NCI-H2029 (cell line): ENCODE data around the gene THRA.

Experiments used
- DNase-seq: peaks from one replicate; lab custom pipeline; 2025; lab: John Stamatoyannopoulos, UW

Gene THRA

DNA sequence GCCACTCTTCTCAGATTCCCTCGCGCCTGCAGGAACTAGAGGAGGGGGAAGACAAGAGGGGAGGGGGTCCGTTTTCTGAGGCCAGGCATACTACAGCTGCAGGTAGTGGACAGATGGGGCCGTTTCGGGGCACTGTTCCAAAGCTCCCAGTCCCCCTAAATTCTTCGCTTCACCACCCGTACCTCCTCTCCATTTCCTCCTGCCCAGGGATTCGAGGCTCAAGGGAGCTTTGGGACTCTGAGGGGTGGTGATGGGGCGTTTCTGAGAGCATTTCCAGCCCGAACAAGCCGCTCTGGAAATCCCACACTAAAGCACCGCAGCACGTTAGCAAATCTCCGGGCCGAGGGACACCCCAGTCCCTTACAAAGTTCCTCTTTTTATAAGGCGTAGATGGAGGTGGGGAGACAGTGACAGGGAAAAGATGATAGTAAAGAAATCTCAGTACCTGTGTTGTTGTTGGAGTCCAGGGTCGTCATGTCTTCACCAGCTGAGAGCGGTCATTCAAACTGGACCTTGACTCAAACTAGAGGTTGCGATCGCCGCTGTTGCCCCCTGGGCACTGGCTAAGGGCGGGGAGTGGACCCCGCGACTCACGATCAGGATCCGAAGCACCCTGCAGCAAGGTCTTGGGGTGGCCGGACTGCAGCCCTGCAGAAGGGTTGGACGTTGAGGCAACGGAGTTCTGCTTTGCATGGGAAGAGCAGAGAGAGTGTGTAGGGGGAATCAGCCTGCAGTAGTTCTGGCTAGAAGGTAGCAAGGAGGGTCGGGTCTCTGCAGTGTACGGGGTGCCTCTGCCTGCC is 37.1 kb downstream of the THRA start:
- DNase-seq = no peak

GRCh38 chr17:40100419-40100668 is 37.6 kb downstream of the THRA start, which contains the start of gene NR1D1:
NR1D1 (minus strand) TSS chr17:40100589; CDS start chr17:40100094, 495 bp downstream.
- no peak for DNase-seq

- DNase-seq = peak; percentile 89
Observed at GRCh38 chr17:40100669-40101366, 38.1 kb downstream of the THRA start.

DNA sequence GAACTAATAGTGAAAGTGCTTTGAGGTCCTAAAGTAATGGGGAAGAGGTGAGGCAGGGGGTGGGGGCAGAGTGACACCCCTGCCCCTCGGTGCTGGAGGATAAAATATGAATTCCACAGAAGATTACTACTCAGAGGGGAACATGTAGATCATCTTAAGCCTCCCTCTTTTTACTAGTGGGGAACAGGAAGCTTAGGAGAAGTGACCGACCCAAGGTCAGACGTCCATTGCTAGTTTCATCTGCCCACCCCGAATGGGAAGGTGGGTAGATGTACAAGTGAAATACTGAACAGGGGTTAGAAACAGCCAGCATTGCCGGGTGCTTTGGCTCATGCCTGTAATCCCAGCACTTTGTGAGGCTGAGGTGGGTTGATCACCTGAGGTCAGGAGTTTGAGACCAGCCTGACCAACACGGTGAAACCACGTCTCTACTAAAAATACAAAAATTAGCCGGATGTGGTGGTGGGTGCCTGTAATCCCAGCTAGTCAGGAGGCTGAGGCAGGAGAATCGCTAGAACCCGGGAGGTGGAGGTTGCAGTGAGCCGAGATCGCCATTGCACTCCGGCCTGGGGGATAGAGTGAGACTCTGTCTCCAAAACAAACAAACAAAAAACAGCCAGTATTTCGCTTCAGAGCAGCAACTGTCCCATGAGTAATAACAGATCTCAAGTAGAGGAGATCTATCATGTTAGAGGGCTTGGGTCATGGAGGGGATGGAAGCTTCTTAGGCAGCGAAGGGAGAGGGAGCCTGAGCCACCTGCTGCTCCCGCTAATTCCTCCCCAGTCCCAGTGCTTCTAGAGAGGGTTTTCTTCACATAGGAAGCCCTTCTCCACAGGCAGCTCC is 38.8 kb downstream of the THRA start:
- no peak for DNase-seq

DNA sequence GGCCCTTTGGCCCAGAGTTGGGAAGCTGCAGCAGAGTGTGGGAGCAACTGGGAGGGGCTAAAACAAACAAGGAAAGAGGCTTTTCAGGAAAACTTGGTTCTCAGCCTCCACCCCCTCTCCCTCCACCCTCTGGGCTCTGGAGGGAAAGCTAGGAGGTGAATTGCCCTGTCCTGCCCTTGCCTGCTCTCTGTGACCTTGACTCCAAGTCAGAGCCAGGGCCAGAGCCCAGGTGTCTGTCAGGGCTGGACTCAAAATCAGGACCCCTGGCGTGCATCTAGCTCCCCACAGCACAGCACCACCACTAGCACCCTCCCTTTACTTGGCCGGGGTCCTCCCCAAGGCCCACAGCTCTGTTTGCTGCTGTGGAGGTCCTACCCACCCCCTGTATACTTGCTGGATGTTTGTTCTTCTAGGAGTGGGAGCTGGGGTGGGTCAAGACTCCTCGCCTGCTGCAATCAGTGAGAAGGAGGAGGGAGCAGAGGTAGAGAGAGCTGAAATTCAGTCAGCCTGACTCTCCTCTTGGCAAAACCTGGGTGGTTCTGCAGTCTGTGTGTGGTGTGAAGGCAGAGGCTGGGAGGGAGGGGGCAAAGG is 40.4 kb downstream of the THRA start:
- DNase-seq = no peak

GRCh38 chr17:40103688-40104087 is 40.9 kb downstream of the THRA start:
- DNase-seq = no peak

DNA sequence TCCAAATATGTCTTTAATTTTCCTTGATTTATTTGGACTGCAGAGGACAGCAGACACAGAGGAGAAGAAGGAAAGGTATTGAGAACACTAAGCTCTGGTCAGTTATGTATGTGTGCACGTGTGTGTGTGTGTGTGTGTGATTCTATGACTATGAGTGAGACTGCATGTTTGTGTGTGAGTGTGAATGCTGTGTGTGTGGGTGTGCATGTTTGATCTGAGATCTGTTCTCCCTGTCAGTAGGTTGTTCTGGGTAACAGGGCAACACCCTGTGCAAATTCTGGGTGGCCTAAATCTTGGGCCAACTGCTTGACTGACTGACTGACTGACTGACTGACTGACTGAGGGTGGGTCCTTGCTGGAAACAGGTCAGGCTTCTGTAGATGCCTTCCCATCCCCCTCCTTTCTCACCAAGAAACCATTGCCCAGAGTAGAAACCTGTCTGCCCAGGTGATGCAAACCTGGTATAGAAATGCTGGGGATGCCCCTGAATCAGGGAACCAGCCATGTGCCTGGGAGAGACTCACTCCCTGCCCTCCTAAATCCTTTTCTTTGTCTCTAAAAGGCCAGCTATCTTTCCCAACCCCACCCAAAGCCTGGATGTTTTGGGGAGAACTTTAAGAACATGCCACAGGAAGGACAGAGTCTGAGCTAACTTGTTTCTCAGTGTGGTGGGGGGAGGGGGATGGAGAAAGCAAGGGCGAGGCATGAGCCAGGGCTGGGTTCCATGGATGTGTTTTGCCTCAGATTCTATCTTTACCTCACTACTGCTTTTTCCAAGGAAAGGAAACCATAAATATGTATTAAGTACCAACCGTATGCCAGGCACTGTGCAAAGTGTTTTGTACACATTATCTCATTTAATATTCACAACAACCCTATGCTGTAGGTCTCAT is 42.1 kb downstream of the THRA start:
- DNase-seq = no peak

DNA sequence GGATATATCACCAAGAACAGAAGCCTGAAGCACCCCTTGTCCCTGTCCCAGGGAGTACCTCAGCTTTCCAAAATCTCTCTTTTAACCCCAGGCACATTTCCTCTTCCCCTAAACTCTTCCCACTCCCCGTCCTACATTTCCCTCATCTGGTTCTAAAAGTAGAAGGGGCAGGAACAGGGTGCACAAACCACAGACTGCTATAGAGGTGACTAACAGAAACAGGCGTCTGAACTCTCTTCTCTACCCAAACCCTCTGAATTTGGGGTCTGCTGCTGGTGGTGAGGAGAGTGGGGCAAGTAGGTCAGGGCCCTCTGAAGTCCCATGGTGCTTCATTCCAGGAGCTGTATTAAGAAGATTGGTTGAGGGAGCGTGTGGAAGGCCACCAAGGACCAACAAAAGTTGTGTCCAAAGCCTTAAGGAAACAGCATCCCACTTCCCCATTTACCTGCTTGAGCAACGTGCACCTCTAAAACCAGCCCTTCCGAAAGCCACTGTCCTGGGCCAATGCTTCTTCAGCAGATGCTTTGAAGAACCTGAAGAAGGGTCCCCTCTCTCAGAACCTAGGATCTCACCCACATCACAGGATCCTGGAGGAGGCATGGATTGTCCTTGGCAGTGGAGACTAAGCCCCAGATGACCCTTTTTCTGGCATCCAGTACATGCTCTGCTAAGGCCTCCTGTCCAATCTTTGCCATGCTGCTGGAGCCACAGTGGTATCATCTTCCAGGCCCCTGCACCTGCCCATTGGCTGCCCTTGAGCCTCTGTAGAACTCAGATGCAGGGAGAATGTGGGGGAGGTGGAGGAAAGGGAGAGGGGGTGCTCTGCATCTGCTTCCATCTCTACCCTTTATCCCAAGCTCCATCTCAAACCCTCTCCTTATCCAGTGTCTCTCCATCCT is 43.3 kb downstream of the THRA start:
- no peak for DNase-seq

DNA sequence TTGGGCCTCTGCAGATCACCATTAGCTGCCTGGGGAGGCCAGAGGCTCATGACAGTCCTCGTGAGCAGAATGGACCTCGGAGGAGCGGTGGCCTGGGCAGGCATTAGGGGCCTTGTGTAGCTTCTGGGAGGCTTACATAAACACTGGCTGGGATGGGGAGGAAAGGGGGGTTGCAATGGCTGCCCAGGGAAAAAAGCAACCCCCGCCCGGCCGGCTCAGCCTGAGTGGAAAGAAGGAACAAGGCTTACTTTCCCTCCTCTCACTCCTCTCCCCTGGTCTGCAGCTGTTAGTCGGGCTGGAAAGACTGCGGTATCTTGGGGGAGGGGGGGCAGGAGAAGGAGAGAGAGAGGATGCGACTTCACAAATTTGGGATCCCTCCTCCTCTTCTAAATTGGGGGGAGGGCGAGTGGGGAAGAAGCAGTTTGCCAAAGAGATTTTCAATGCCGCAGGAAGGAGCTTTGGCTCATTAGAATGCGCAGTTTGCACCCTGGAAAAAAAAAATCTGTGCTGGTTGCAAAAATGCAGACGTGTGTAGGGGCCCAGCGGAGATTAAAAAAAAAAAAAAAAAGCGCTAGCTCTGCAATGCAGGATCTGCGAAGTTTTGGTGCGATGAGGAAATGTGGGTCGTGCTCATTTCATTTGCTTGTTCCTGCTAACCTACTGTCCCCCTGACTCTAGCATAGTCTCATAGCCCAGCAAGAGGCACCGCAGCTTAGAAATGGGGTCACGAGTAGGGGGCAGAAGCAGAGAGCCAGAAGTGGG is 44.2 kb downstream of the THRA start:
- no peak for DNase-seq

DNA sequence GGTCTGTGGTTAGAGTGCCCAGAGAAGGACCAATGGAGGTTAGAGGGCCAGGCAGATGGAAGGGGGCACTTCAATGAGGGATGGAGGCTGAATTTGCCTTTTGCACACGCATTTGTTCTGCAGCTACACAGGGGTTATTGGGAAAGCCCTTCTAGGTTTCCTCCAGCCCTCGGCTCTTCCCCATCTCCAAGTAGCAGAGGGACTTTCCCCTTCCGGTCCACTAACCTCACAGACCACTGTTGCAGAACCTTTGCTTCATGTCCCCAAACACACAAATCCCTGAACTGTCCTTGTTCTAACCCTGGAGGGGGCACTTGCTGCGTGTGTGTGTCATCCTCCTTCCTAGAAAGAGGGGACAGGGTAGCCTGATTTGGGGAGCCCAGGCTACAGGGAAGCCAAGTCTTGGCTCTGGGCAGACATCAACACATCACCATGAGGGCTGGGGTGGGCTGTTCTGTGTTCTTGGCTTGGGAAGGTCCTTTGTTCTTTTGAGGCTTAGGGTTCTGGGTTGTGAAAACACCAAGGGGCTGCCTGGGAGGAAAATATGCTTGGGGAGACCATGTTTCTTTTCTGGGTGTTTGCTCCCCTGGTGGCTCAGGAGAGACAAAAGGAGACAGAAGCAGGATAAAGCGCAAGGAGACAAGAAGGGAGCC is 44.9 kb downstream of the THRA start:
- no peak for DNase-seq

DNA sequence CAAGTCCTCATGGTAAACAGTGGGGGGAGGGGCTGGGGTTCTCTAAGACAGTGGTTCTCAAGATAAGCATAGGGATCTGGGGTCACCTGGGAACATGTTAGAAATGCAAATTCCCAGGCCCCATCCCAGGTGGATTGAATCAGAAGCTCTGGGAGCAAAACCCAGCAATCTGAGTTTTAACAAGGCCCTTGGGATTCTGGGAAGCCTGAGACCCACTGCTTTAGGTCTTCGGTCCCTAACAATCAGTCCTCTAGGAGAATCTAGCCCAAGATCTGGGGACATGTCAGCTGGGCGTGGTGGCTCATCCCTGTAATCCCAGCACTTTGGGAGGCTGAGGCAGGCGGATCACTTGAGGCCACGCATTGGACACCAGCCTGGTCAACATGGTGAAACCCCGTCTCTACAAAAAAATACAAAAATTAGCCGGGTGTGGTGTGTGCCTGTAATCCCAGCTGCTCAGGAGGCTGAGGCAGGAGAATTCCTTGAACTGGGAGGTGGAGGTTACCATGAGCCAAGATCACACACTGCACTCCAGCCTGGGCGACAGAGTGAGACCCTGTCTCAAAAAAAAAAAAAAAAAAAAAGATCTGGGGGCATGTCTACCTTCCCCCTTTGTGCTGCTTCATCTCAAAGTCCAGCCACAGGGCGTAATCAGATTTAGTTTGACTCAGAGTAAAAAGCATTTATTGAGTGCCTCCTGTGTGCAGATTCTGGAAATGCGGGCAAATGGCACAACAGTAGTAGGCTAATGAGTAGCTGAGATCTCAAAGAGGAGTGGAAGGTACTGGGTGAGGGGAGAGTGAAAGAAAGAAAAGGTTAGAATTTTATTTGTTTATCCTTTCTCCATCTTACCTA is 46.4 kb downstream of the THRA start:
- DNase-seq = no peak

GRCh38 chr17:40110026-40110845 is 47.5 kb downstream of the THRA start:
- no peak for DNase-seq

DNA sequence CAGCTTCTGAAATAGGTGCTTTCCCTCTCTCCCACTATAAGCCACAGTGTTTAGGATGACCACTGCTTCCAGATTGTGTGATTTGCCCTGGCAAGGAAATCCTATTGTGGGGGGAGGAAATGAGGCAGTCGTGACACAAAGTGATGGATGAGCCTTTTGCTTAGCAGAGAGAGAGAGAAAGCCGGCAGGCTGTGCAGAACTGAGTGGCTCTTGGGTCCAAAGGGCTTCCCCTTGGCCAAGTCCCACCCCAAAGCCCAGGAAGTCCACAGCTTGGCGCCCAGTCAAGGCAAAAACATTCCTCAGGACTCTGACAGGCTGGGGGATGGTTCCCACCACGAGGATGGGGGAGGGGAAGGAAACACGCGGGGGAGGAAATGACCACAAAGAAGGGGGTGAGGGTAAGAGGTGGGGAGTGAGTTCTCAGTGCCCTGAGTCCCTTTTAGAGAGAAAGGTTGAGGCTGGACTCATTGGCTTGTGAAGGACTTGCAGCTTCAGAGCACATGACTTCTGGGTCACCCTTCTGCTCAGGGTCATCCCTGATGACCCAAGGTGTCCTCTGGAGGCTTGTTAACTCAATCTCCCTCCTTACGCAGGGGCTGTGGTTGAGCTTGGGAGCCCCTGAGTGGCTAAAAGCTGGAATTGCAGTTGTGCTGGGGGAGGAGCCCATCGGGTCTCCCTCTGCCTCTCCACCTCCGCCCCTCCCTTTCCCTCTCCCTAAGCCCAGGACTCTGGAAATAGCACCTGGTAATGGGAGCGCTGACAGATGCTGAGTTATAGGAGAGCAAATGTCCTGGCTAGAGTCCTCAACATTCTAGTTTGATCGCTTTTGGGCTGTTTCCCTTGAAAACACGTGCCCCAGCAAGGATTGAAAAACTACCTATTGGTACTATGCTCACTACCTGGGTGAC is 48.7 kb downstream of the THRA start:
- DNase-seq = peak; percentile 88

GRCh38 chr17:40112191-40112711 is 49.5 kb downstream of the THRA start:
- no peak for DNase-seq

- no peak for DNase-seq
Observed at GRCh38 chr17:40112718-40113109, 49.9 kb downstream of the THRA start.
